Measurements from ENCODE around the gene RPL27A. TPM values are rescaled to one million over a fixed set of nuclear protein-coding genes. Genes with fewer than 3 reads are reported as not detected.

The RPL27A gene
- total RNA-seq, 4 donors from 2014 or later, result 462 to 843 (median 770) TPM

GRCh38 chr11:8698917-8699441, 16.4 kb downstream of the RPL27A start:
- H3K27me3 ChIP-seq, result no peaks in the 10 kb centered on the region
- no peaks in the 10 kb centered on the region for H3K9me3 ChIP-seq
- H3K4me3 ChIP-seq, result no peak overlapping the region
- peaks cover 0 to 11% (median 8%) of the 10 kb centered on the region in 4 donors for H3K4me1 ChIP-seq
- 68 to 81% methylated on average over 4 to 11 of the region's 11 CpGs for WGBS, 2 donors (ENCODE audit: low coverage in 1 of 2)
- H3K27ac ChIP-seq, result peak overlapping the region; percentile 38 to 67 (median 44)
- TF ChIP-seq POLR2AphosphoS5 (IDR thresholded peaks at IDR 0.05) (no peak), EP300 (IDR thresholded peaks at IDR 0.05; ENCODE audit: low read depth) (no peak), CTCF (IDR thresholded peaks at IDR 0.05) (no peak), POLR2A (IDR thresholded peaks at IDR 0.05) (no peak)
- intact Hi-C loops (cut with DNase I; ENCODE audit: low total_unique reads) (no loop called here), in situ Hi-C loops (cut with MboI; ENCODE audit: low pct_ligation_motif_present in 1 of 4, low pct_unique_long_range_greater_than_20kb in 1 of 4, low sequenced_read_pairs in 3 of 4) (loop anchor here in 3 of 4 donors (25.0 kb wide), 1 partner anchor 263 kb away; the partner anchor contains the start of gene TMEM9B (in 3 of the 3))
- DNase-seq, result no peak
- peaks cover 0 to 28% (median 13%) of the 10 kb centered on the region in 4 donors for H3K36me3 ChIP-seq

GRCh38 chr11:8699903-8700302, 17.3 kb downstream of the RPL27A start:
- peaks cover 0 to 11% (median 9%) of the 10 kb centered on the region in 4 donors for H3K4me1 ChIP-seq
- peak; percentile 33 for DNase-seq
- TF ChIP-seq EP300 (IDR thresholded peaks at IDR 0.05; ENCODE audit: low read depth) (no peak), POLR2AphosphoS5 (IDR thresholded peaks at IDR 0.05) (no peak), POLR2A (IDR thresholded peaks at IDR 0.05) (no peak), CTCF (IDR thresholded peaks at IDR 0.05) (no peak)
- in situ Hi-C loops (cut with MboI; ENCODE audit: low pct_ligation_motif_present in 1 of 4, low pct_unique_long_range_greater_than_20kb in 1 of 4, low sequenced_read_pairs in 3 of 4) (loop anchor here in 3 of 4 donors (25.0 kb wide), 1 partner anchor 262 kb away; the partner anchor contains the start of gene TMEM9B (in 3 of the 3)), intact Hi-C loops (cut with DNase I; ENCODE audit: low total_unique reads) (no loop called here)
- H3K9me3 ChIP-seq, result no peaks in the 10 kb centered on the region
- peaks cover 0 to 27% (median 10%) of the 10 kb centered on the region in 4 donors for H3K36me3 ChIP-seq
- H3K27ac ChIP-seq, result peak overlapping the region; percentile 43 to 67 (median 52)
- H3K4me3 ChIP-seq, result no peak overlapping the region
- WGBS, 2 donors (ENCODE audit: low coverage in 1 of 2), result 28% methylated on average over 3 of the region's 3 CpGs; no CpG with 5 or more reads in 1 of the 2 donors
- H3K27me3 ChIP-seq, result no peaks in the 10 kb centered on the region

- no peak for TF ChIP-seq EP300 (IDR thresholded peaks at IDR 0.05; ENCODE audit: low read depth)
- TF ChIP-seq CTCF (IDR thresholded peaks at IDR 0.05), result no peak
- TF ChIP-seq POLR2AphosphoS5 (IDR thresholded peaks at IDR 0.05), result no peak
- no peak for TF ChIP-seq POLR2A (IDR thresholded peaks at IDR 0.05)
- H3K36me3 ChIP-seq, result peaks cover 0 to 7% (median 3%) of the 10 kb centered on the region in 4 donors
- no peak overlapping the region for H3K4me3 ChIP-seq
- 92 to 100% methylated on average over 5 to 10 of the region's 10 CpGs for WGBS, 2 donors (ENCODE audit: low coverage in 1 of 2)
- no peaks in the 10 kb centered on the region for H3K27me3 ChIP-seq
- DNase-seq, result no peak
- H3K9me3 ChIP-seq, result no peaks in the 10 kb centered on the region
- peak overlapping the region in 2 of 4 donors; percentile 43 to 44 for H3K27ac ChIP-seq
- peaks cover 0 to 12% (median 10%) of the 10 kb centered on the region in 4 donors for H3K4me1 ChIP-seq
- intact Hi-C loops (cut with DNase I; ENCODE audit: low total_unique reads) (no loop called here), in situ Hi-C loops (cut with MboI; ENCODE audit: low pct_ligation_motif_present in 1 of 4, low pct_unique_long_range_greater_than_20kb in 1 of 4, low sequenced_read_pairs in 3 of 4) (no loop called here)
These were observed 19.5 kb downstream of the RPL27A start for GRCh38 chr11:8701891-8702597.

- H3K36me3 ChIP-seq, result peaks cover 0 to 3% (median 1%) of the 10 kb centered on the region in 4 donors
- H3K4me1 ChIP-seq, result peaks cover 0 to 12% (median 10%) of the 10 kb centered on the region in 4 donors
- intact Hi-C loops (cut with DNase I; ENCODE audit: low total_unique reads) (no loop called here), in situ Hi-C loops (cut with MboI; ENCODE audit: low pct_ligation_motif_present in 1 of 4, low pct_unique_long_range_greater_than_20kb in 1 of 4, low sequenced_read_pairs in 3 of 4) (no loop called here)
- TF ChIP-seq POLR2AphosphoS5 (IDR thresholded peaks at IDR 0.05) (no peak), CTCF (IDR thresholded peaks at IDR 0.05) (no peak)
- WGBS, 2 donors (ENCODE audit: low coverage in 1 of 2), result 90% methylated on average over 14 of the region's 14 CpGs; no CpG with 5 or more reads in 1 of the 2 donors
- H3K27me3 ChIP-seq, result no peaks in the 10 kb centered on the region
- H3K9me3 ChIP-seq, result no peaks in the 10 kb centered on the region
- no peak overlapping the region for H3K4me3 ChIP-seq
- DNase-seq, result no peak
- H3K27ac ChIP-seq, result peak overlapping the region in 1 of 4 donors; percentile 34
These were observed 20.0 kb downstream of the RPL27A start for GRCh38 chr11:8702598-8702915.

Measured in transverse colon (tissue), 4 donors.